Coronary artery (tissue), 2 donors: ENCODE measurements around the gene NEAT1.

Experiments used
- DNase-seq: peaks from one replicate; pipeline ENCODE4 v3.0.0-alpha.2; 2017; ENCODE audit warnings: low spot score
- H3K27ac ChIP-seq, 2 donors: fragments of 200-600 bp; sonication (generic); one replicate each; pipeline ENCODE4 v1.5.1; 2016 to 2019
- H3K4me3 ChIP-seq: fragments of 200-600 bp; sonication (generic); 2 replicates; pipeline ENCODE4 v1.5.1; 2016; ENCODE audit warnings: mild to moderate bottlenecking, moderate library complexity
- CTCF ChIP-seq: fragments of 200-600 bp; sonication (generic); IDR thresholded peaks from one replicate; pipeline ENCODE4 v1.5.1; 2019; ENCODE audit warnings: antibody characterized with exemption

Gene NEAT1

DNA sequence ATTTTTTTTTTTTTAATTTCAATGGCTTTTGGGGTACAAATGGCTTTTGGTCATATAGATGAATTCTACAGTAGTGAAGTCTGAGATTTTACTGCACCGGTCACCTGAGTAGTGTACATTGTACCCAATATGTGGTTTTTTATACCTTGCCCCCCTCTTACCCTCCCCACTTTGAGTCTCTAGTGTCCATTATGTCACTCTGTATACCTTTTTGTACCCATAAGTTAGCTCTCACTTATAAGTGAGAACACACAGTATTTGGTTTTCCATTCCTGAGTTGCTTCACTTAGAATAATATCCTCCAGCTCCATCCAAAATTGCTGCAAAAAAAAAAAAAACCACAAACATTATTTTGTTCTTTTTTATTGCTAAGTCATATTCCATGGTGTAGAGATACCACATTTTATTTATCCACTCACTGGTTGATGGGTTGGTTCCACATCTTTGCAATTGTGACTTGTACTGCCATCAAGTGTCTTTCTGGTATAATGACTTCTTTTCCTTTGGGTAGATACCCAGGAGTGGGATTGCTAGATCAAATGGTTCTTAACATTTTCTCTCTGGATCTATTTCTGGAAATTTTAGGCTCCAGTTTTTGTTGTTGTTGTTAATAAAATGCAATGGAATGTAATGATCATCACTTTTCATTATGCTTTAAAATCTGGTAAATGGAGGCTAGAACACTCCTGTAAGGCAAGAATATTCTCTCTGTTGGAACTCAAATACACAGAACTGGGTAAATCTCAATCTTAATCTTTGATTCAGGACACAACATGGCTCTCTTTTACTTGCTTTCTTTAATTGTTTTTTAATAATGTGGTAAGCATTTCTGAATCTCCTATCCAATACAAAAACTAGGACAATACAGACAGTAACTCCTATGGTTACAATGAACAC is 10.3 kb downstream of the NEAT1 start:
- peak overlapping the region; percentile 11 to 54 for H3K27ac ChIP-seq
- peak overlapping the region; percentile 41 for H3K4me3 ChIP-seq
- TF ChIP-seq CTCF: no peak
- DNase-seq: no peak

GRCh38 chr11:65433657-65434056 is 11.1 kb downstream of the NEAT1 start:
- no peak for TF ChIP-seq CTCF
- H3K4me3 ChIP-seq: peak overlapping the region; percentile 49
- peak overlapping the region in 1 of 2 donors; percentile 68 for H3K27ac ChIP-seq
- DNase-seq: no peak

DNA sequence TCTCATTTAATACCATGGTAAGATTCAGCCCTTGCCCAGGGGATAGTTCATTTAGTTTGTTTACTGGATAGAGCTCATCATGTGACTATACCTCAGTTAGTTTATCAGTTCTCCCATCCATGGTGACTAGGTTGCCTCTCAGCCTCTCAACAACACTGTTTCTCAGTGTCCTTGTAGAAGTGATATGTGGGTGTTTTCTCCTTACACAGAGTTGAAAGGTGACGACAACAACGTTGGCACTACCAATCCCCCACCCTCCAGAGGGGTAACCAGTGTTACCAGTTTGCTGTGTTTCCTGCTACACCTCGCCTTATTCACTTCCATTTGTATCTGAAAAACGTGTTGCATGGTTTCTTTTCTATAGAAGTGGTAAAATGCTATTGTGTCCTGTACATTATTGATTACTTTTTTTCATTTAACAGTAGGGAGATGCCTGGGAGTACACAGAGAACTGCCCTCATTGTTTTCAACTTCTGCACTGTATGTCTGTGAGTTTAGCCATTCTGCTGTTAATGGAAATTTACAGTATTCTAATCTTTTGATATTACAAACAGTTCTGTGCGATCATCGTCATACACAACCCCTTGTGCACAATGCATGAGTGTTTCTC is 11.6 kb downstream of the NEAT1 start:
- peak; percentile 69 for DNase-seq
- Histone ChIP-seq H3K4me3 (peak overlapping the region; percentile 49), H3K27ac (peak overlapping the region in 1 of 2 donors; percentile 68)
- no peak for TF ChIP-seq CTCF

DNA sequence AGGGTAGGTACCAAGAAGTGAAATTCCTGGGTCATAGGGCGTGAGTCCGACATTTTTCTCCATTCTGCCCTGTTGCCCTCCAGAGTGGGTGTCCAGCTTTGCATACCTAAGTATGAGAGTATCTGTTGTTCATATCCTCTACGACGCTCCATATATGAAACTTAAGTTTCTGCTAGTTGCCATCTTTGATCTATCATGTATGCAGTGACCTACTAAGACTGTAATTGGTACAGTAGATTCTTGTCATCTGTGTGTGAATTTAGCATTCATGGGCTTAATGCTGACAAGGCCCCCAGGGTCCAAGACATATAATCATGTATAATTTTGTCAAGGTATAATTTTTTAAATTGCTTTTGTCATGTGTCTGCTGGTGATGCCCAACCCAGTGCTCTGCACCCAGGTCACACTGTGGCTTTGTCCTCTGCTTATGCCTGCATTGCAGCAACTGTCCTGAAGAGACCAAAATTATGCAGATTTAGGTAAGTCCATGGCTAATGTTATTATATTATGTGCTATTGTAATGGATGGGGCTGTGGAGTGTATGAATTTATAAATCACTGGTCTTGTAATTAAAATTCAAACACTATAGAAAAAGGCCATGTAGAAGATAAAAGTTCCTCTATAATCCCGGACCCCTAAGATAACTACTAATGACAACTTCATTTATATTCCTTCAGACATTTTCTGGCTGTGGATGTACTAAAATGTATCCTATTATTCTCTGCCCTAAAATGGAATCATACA is 12.2 kb downstream of the NEAT1 start:
- Histone ChIP-seq H3K27ac (peak overlapping the region in 1 of 2 donors; percentile 68), H3K4me3 (peak overlapping the region; percentile 49)
- DNase-seq: peak; percentile 46
- no peak for TF ChIP-seq CTCF

DNA sequence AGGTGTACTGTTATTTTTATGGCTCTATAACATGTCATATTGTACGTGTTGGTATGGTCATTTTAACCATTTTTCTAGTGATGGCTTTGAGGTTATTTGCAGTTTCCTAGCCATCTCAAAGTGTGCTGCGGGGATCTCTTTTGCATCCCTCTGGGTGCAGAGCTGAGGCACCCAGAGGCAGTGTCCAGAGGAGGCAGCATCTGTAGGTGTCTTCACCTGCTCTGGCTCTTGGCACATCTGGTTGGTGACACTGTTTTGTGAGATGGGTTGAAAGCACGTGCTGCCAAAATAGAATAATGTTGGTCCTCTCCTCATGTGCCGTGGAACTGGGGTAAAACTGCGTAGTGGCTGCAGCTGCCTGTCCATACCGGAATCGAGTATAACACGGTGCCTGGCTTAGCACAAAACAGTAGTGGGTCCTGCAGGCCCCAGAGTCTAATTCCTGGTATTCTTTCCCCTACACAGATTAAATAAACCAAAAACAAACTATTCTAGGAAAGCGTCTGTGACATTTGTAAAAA is 12.9 kb downstream of the NEAT1 start:
- DNase-seq: peak; percentile 71
- peak overlapping the region; percentile 49 for H3K4me3 ChIP-seq
- peak overlapping the region; percentile 27 to 68 for H3K27ac ChIP-seq
- no peak for TF ChIP-seq CTCF

GRCh38 chr11:65435981-65436411 is 13.4 kb downstream of the NEAT1 start:
- Histone ChIP-seq H3K27ac (peak overlapping the region; percentile 27 to 68), H3K4me3 (peak overlapping the region; percentile 49)
- DNase-seq: peak; percentile 78
- no peak for TF ChIP-seq CTCF
